GM13976 (cell line): ENCODE results near the gene NOL4L.

Experiments used
- DNase-seq: peaks from one replicate; pipeline ENCODE4 v3.0.0; 2012; ENCODE audit warnings: low spot score
- in situ Hi-C: fragments of 300-500 bp; cut with MboI; formaldehyde crosslinking; loops from one replicate; pipeline ENCODE4 v1.12.0; 2022; ENCODE audit warnings: low sequenced_read_pairs, mixed read lengths, inconsistent platforms; ENCODE audit not compliant: unreplicated experiment
- TF ChIP-seq, protein P1 (sequence below): IDR thresholded peaks from 2 replicates; pipeline ENCODE4 v1.5.1; 2012; ENCODE audit warnings: borderline replicate concordance, mild to moderate bottlenecking; ENCODE audit not compliant: insufficient read depth; ENCODE audit errors: extremely low read depth, missing control alignments, control extremely low read depth

Gene NOL4L

DNA sequence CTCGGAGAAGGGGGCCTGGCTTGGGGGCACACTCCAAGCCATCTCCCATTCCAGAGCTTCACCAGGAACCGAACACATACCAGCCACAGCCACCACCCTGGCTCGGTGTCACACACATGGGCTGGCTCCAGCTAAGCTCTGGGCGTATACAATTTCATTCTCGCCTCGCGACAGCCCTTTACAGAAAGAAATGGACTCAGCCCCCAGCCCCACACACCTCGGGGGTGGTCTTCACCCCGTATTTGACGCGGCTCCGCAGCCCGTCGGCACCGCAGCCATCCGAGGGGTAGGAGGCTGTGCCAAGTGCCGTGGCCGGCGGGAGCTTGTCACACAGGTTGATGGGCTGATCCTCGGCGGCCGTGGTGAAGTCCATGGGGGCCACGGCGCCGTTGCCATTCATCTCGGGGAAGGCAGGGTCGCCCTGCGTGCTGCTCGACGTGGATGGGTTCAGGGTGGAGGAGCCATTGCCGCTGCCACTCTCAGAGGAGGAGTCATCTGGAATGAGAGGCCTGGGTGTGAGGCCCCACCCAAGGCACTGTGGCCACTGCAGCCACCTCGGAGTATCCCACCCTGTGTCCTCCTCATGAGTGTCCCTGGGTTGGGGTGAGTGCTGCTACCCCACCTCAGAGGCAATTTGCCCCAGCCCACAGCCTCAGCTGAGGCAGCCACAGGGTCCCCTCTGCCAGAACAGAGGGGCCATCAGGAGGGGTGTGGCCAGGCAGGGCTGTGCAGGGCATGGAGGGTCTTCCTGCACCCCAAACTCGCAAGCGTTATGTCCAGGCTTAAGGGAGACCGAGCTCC, 129.0 kb downstream of the NOL4L start:
- TF ChIP-seq, protein P1, sequence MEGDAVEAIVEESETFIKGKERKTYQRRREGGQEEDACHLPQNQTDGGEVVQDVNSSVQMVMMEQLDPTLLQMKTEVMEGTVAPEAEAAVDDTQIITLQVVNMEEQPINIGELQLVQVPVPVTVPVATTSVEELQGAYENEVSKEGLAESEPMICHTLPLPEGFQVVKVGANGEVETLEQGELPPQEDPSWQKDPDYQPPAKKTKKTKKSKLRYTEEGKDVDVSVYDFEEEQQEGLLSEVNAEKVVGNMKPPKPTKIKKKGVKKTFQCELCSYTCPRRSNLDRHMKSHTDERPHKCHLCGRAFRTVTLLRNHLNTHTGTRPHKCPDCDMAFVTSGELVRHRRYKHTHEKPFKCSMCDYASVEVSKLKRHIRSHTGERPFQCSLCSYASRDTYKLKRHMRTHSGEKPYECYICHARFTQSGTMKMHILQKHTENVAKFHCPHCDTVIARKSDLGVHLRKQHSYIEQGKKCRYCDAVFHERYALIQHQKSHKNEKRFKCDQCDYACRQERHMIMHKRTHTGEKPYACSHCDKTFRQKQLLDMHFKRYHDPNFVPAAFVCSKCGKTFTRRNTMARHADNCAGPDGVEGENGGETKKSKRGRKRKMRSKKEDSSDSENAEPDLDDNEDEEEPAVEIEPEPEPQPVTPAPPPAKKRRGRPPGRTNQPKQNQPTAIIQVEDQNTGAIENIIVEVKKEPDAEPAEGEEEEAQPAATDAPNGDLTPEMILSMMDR: no peak
- in situ Hi-C loops: no loop called here
- no peak for DNase-seq

DNA sequence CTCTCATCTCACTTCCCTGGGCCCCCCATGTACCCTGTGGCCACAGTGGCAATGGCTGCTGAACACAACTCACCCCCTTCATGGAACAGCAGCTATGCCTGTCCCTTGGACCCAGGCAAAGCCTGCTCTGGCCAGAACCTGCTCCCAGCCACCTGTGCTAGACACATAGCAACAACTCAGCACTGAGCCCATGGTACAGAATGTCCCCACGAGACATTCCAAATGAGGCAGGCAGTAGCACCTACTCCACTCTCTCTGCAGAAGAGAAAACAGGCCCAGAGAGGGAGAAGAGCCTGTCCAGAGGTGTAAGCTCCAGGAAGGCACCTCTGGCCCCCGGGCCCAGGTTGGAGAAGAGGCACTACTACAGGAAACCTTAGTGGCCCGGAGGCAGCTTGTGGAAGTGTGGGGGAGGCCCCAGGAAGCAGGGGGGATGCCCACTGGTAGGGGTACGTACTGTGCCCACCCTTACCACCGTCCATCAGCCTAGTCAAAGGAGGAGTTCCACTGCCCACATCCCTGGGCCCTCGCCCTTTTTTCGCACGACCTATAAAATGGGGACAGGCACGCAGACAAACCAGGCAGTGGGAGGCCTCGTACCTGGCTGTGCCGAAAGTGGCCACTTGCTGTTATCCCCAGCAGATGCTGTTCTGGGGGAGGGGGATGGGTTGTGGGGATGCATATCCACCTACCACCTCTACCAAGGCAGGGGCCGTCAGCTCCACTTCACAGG, 129.8 kb downstream of the NOL4L start:
- in situ Hi-C loops: no loop called here

DNA sequence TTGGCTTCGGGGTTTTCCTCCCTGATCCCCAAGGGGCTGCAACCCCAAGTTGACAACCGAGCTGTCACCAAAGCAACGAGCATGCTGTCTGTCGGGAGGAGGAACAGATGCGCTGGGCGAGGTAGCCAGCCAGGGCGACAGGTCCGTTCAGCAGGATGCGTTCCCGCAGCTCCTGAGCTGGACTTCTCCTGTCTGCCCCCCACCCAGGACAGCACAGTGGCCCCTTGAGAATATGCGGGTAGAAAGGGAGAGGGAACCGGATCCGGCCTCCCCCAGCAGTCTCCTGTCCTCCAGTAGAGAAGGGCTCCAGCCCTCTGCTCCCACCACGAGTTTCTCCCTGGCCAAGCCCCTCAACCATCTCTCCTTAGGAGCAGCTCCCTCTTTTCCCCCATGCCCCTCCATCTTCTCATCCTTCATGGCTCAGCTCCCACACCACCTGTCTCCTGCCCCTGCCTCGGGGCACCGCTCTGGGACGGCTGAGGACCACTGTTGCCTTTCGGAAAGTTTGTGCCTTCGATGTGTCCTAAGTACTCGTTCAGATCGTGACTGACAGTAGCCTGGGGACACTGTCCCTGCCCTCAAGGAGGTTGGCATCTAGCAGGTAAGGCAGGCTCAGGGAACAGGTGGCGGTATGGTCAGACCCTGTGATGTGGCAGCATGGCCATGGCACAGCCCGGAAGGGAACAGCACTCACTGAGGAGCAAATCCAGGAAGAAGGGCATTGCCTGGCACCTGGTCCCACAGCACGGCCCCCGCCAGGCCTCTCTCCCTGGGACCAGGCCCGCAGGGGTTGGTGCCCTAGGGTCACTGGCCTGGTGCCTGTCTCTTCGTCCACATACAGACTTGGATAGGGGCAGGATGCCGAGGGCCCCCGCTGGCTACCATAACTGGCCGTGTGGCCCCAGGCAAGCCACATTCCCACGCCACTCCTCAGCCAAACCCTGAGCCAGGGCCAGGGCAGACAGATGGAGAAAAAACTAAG, 130.7 kb downstream of the NOL4L start:
- in situ Hi-C loops: no loop called here
- TF ChIP-seq, protein P1: no peak
- DNase-seq: no peak

More for the DNA sequence above, 129.8 kb downstream of the NOL4L start:
- no peak for DNase-seq
- TF ChIP-seq, protein P1: no peak

DNA sequence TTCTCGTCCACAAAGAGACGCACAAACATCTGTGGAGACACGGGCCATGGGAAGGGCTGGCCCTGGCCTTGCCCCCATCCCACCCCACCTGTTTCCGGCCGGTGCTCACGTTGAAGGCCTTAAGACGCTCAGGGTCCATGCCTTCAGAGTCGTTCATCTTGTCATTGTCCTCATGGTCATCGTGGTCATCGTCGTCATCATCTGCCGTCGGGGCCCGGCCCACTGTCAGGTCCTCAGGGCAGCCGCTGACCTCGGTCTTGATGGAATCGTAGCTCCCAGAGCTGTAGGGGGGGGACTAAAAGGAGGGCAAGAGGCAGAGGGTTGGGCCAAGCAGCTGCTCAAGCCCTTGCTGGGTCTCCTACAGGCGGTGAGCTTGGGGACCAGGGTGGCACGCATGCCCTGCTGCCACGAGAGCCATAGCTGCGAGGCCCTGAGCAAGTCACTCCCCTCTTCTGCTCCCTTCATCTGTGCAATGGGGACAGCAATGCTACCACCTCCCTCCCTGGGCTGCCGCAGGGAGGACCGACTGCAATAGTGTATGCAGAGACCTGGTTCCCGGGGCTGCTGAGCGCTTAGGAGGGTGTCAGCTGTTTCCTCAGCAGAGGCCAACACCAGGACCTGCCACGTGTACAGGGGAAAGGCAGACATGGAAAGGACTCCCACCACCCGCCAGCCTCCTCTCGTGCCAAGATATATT, 131.5 kb downstream of the NOL4L start:
- in situ Hi-C loops: no loop called here
- DNase-seq: no peak
- TF ChIP-seq, protein P1: no peak

DNA sequence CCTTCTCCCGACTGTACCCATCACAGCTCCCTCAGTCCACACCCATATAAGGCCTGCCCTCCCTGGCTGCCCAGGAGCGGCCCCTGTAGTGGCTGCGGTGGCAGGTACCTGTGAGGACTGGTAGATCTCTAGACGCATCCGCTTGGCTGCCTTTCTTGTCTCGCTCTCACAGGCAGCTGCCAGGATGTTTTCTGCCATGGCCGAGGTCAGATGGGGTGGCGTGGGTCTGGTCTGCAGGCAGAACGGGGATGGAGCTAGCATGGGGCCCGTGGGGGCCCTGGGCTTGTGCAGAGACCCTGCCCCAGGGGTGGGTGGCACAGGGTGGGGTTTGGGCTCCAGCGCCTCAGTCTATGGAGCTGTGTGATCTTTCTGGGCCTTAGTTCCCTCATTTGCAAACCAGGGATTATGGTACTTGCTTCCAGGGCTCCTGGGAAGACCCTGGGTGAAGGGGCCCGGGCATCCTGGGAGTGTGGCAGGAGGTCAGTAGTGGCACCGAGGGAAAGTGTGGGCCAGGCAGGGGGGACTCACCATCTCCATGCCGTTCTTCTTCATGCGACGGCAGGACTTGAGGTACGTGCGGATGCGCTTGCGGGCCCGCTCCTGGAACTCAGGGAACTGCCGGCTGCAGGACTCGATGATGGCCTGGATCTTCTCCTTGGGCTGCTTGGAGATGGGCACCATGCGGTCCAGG, 132.2 kb downstream of the NOL4L start:
- DNase-seq: no peak
- in situ Hi-C loops: no loop called here
- TF ChIP-seq, protein P1: no peak
